ENCODE measurements around the gene FRMD4A. TPM values are rescaled to one million over a fixed set of nuclear protein-coding genes. Genes with fewer than 3 reads are reported as not detected.

FRMD4A gene
- total and polyA plus RNA-seq, 10 of the 15 experiments (the other 5 are each of a cell fraction or from before 2014, with no cell fraction given), result 17.8 to 75.2 (median 39.1) TPM

- 38% methylated on average over 11 of the region's 11 CpGs for WGBS (ENCODE audit: insufficient coverage, insufficient replicate concordance, low lambda C conversion rate, missing lambda C conversion rate)
- BruUV-seq (replicated peaks), result no TSS peak
Observed at GRCh38 chr10:13877154-13877909, 453.4 kb downstream of the FRMD4A start.

More at GRCh38 chr10:13877154-13877909, 453.4 kb downstream of the FRMD4A start:
- Histone ChIP-seq H4K20me1 (ENCODE audit: control insufficient read depth, insufficient read depth) (no peaks in the 10 kb centered on the region), H3K79me2 (ENCODE audit: control insufficient read depth, insufficient read depth, low read length) (no peaks in the 10 kb centered on the region), H3K4me2 (ENCODE audit: control insufficient read depth, insufficient read depth) (no peak overlapping the region), H3K4me3 (no peak overlapping the region), H3K9me3 (replicated peaks; ENCODE audit: control insufficient read depth, insufficient read depth, low read length) (no peaks in the 10 kb centered on the region; the same call in 2 of the 3 replicates), H2AFZ (ENCODE audit: control insufficient read depth, low read depth, low read length) (no peak overlapping the region), H3K27ac (ENCODE audit: control insufficient read depth, insufficient read depth) (no peak overlapping the region), H3K4me1 (ENCODE audit: control insufficient read depth, insufficient read depth, low read length) (peaks cover 7% of the 10 kb centered on the region), H3K36me3 (ENCODE audit: control insufficient read depth in 2 of 2, insufficient read depth in 2 of 2, low read length in 1 of 2) (no peaks in the 10 kb centered on the region), H3K9ac (ENCODE audit: control insufficient read depth, insufficient read depth, low read length) (no peak overlapping the region), H3K27me3 (replicated peaks in 1 of 2; ENCODE audit: control insufficient read depth in 2 of 2, insufficient read depth in 2 of 2, low read length in 1 of 2) (no peaks in the 10 kb centered on the region)
- ChIA-PET SMC1A (ENCODE audit: uncharacterized antibody, unreplicated experiment) (interaction anchor here (1.5 kb wide), 1 partner anchor 8 kb away, joined by 6 read pairs; no protein-coding TSS in a partner anchor), CTCF (no interaction called here), RAD21 (ENCODE audit: unreplicated experiment) (no interaction called here), POLR2A (interaction anchor here (0.6 kb wide), 1 partner anchor 11 kb away, joined by 3 read pairs; no protein-coding TSS in a partner anchor)
- in situ Hi-C loops (cut with MboI) (no loop called here), intact Hi-C loops (cut with micrococcal nuclease; ENCODE audit: unreplicated experiment) (no loop called here)
- FAIRE-seq (no peak), ATAC-seq (no peak), DNase-seq (ENCODE audit: low read depth, low spot score) (no peak)
- TF ChIP-seq USF2 (IDR thresholded peaks at IDR 0.05; ENCODE audit: borderline replicate concordance, low read depth, low read length), result no peak
- TF ChIP-seq SMAD1 (IDR thresholded peaks at IDR 0.05; ENCODE audit: low read depth, partially characterized antibody), result no peak
- TF ChIP-seq E2F8 (IDR thresholded peaks at IDR 0.05; ENCODE audit: low read depth, partially characterized antibody), result no peak
- TF ChIP-seq ZBTB33 (IDR thresholded peaks at IDR 0.05), result no peak
- no peak for TF ChIP-seq REST (IDR thresholded peaks at IDR 0.05; ENCODE audit: low read depth, low read length)
- TF ChIP-seq IRF4 (IDR thresholded peaks at IDR 0.05; ENCODE audit: low read depth, low read length), result no peak
- TF ChIP-seq MXI1 (IDR thresholded peaks at IDR 0.05; ENCODE audit: low read depth, low read length), result no peak
- no peak for TF ChIP-seq EGR1 (IDR thresholded peaks at IDR 0.05; ENCODE audit: borderline replicate concordance in 1 of 2, low read depth in 2 of 2, low read length in 2 of 2)

All from GM12878 (cell line).